Suprapubic skin (tissue), 4 donors: Measurements from ENCODE around the gene EYA2. TPM values are rescaled to one million over a fixed set of nuclear protein-coding genes. Genes with fewer than 3 reads are reported as not detected.

Source experiments
- DNase-seq, 2 donors: peaks; one replicate each; pipeline ENCODE4 v3.0.0-alpha.2; 2019; ENCODE audit warnings: low spot score in 2 of 2
- H3K27ac ChIP-seq: fragments of 200-600 bp; sonication (generic); one replicate; pipeline ENCODE4 v1.5.1; 2019
- H3K27me3 ChIP-seq: fragments of 200-600 bp; sonication (generic); one replicate; pipeline ENCODE4 v1.5.1; 2019
- H3K36me3 ChIP-seq: fragments of 200-600 bp; sonication (generic); one replicate; pipeline ENCODE4 v1.5.1; 2019
- H3K4me1 ChIP-seq: fragments of 200-600 bp; sonication (generic); one replicate; pipeline ENCODE4 v1.5.1; 2019
- H3K4me3 ChIP-seq: fragments of 200-600 bp; sonication (generic); one replicate; pipeline ENCODE4 v1.5.1; 2019; ENCODE audit warnings: mild to moderate bottlenecking
- H3K9me3 ChIP-seq: fragments of 200-600 bp; sonication (generic); one replicate; pipeline ENCODE4 v1.5.1; 2019
- CTCF ChIP-seq, 2 donors: fragments of 200-600 bp in 1 of 2; fragments of 450-650 bp in 1 of 2; sonication (generic) in 1 of 2; IDR thresholded peaks; one replicate each; pipeline ENCODE4 v1.5.1; 2016 to 2019; ENCODE audit warnings: antibody characterized with exemption in 2 of 2, mild to moderate bottlenecking in 1 of 2, moderate library complexity in 1 of 2
- EP300 ChIP-seq: sonication (generic); formaldehyde crosslinking; IDR thresholded peaks from one replicate; pipeline ENCODE4 v1.6.1; 2017; ENCODE audit warnings: antibody characterized with exemption
- POLR2A ChIP-seq, 2 donors: fragments of 450-650 bp; IDR thresholded peaks; one replicate each; pipeline ENCODE4 v1.6.1; 2017; ENCODE audit warnings: antibody characterized with exemption in 2 of 2, mild to moderate bottlenecking in 2 of 2, moderate library complexity in 2 of 2
- POLR2AphosphoS5 ChIP-seq, 3 donors: sonication (generic); formaldehyde crosslinking; IDR thresholded peaks; one replicate each; pipeline ENCODE4 v1.6.1; 2017; ENCODE audit warnings: antibody characterized with exemption in 3 of 3
- WGBS: methylation state at CpG from one replicate; pipeline ENCODE4 v1.1.5; 2018; 5-methylcytosine and 5-hydroxymethylcytosine counted together
- total RNA-seq, 4 donors: library from RNA; depleted of rRNA; stranded (reverse); fragments of >200 nt; gene quantifications; one replicate each; pipeline ENCODE4 v1.1.0, GENCODE V29; 2016

The EYA2 gene
- total RNA-seq, 4 donors from 2014 or later = 2.3 to 4.0 (median 3.3) TPM

GRCh38 chr20:46964618-46965455, 70.2 kb downstream of the EYA2 start:
- WGBS = 85% methylated on average over 17 of the region's 17 CpGs
- H3K36me3 ChIP-seq = no peaks in the 10 kb centered on the region
- TF ChIP-seq EP300 = no peak
- TF ChIP-seq CTCF (IDR thresholded peaks at IDR 0.05) = no peak
- TF ChIP-seq POLR2AphosphoS5 (IDR thresholded peaks at IDR 0.05) = no peak
- TF ChIP-seq POLR2A (IDR thresholded peaks at IDR 0.05) = no peak
- DNase-seq = no peak
- no peaks in the 10 kb centered on the region for H3K9me3 ChIP-seq
- H3K4me3 ChIP-seq = no peak overlapping the region
- peaks cover 28% of the 10 kb centered on the region for H3K4me1 ChIP-seq
- peak overlapping the region; percentile 45 for H3K27ac ChIP-seq
- H3K27me3 ChIP-seq = no peaks in the 10 kb centered on the region

GRCh38 chr20:46965477-46965876, 70.8 kb downstream of the EYA2 start:
- Histone ChIP-seq H3K36me3 (no peaks in the 10 kb centered on the region), H3K4me1 (peaks cover 28% of the 10 kb centered on the region)

GRCh38 chr20:46967646-46968045, 73.0 kb downstream of the EYA2 start:
- WGBS = 80% methylated on average over 2 of the region's 2 CpGs
- no peak overlapping the region for H3K27ac ChIP-seq

More at GRCh38 chr20:46965477-46965876, 70.8 kb downstream of the EYA2 start:
- no peaks in the 10 kb centered on the region for H3K27me3 ChIP-seq
- WGBS = 53% methylated on average over 9 of the region's 14 CpGs
- DNase-seq = no peak
- no peak overlapping the region for H3K4me3 ChIP-seq
- TF ChIP-seq POLR2AphosphoS5 (IDR thresholded peaks at IDR 0.05) = no peak
- no peak for TF ChIP-seq EP300
- TF ChIP-seq CTCF (IDR thresholded peaks at IDR 0.05) = no peak
- no peak for TF ChIP-seq POLR2A (IDR thresholded peaks at IDR 0.05)
- H3K9me3 ChIP-seq = no peaks in the 10 kb centered on the region
- H3K27ac ChIP-seq = peak overlapping the region; percentile 63

GRCh38 chr20:46970937-46971630, 76.4 kb downstream of the EYA2 start:
- peaks cover 16% of the 10 kb centered on the region for H3K4me1 ChIP-seq
- no peak for DNase-seq
- no peak for TF ChIP-seq EP300
- TF ChIP-seq CTCF (IDR thresholded peaks at IDR 0.05) = no peak
- no peak for TF ChIP-seq POLR2A (IDR thresholded peaks at IDR 0.05)
- TF ChIP-seq POLR2AphosphoS5 (IDR thresholded peaks at IDR 0.05) = no peak
- no peak overlapping the region for H3K27ac ChIP-seq
- H3K36me3 ChIP-seq = no peaks in the 10 kb centered on the region
- WGBS = 39% methylated on average over 4 of the region's 4 CpGs
- H3K4me3 ChIP-seq = no peak overlapping the region
- no peaks in the 10 kb centered on the region for H3K27me3 ChIP-seq
- H3K9me3 ChIP-seq = no peaks in the 10 kb centered on the region

More at GRCh38 chr20:46967646-46968045, 73.0 kb downstream of the EYA2 start:
- no peak for TF ChIP-seq POLR2AphosphoS5 (IDR thresholded peaks at IDR 0.05)
- TF ChIP-seq POLR2A (IDR thresholded peaks at IDR 0.05) = no peak
- no peak for TF ChIP-seq EP300
- no peak for TF ChIP-seq CTCF (IDR thresholded peaks at IDR 0.05)
- Histone ChIP-seq H3K27me3 (no peaks in the 10 kb centered on the region), H3K36me3 (no peaks in the 10 kb centered on the region), H3K4me1 (peaks cover 28% of the 10 kb centered on the region), H3K4me3 (no peak overlapping the region), H3K9me3 (no peaks in the 10 kb centered on the region)
- DNase-seq = no peak

- no peaks in the 10 kb centered on the region for H3K36me3 ChIP-seq
- H3K9me3 ChIP-seq = no peaks in the 10 kb centered on the region
- no peak overlapping the region for H3K27ac ChIP-seq
- H3K4me3 ChIP-seq = no peak overlapping the region
- H3K27me3 ChIP-seq = no peaks in the 10 kb centered on the region
- no peak for DNase-seq
- H3K4me1 ChIP-seq = peaks cover 27% of the 10 kb centered on the region
- TF ChIP-seq POLR2AphosphoS5 (IDR thresholded peaks at IDR 0.05) = no peak
- no peak for TF ChIP-seq EP300
- no peak for TF ChIP-seq POLR2A (IDR thresholded peaks at IDR 0.05)
- TF ChIP-seq CTCF (IDR thresholded peaks at IDR 0.05) = no peak
- 67% methylated on average over 6 of the region's 6 CpGs for WGBS
Observed at GRCh38 chr20:46973766-46974165, 79.1 kb downstream of the EYA2 start.
